GM23338 (cell line): ENCODE data around the gene TNNT2.

Experiments used
- CREB1 ChIP-seq: fragments of 250-450 bp; sonication (Bioruptor Pico); IDR thresholded peaks from 2 replicates; pipeline ENCODE4 v1.5.0; 2020; ENCODE audit warnings: low read depth, mild to moderate bottlenecking, moderate library complexity
- CTCF ChIP-seq, 2 experiments: fragments of 200-600 bp in 1 of 2; sonication (generic) in 1 of 2; conservative IDR thresholded peaks; 2 replicates each; pipeline versions ENCODE4 v1.5.1 to v1.6.1; 2016 to 2017; ENCODE audit warnings: antibody characterized with exemption in 2 of 2, low read depth in 2 of 2, mild to moderate bottlenecking in 2 of 2, moderate library complexity in 1 of 2
- ETS1 ChIP-seq: IDR thresholded peaks from 2 replicates; pipeline ENCODE4 v1.6.1; 2016; ENCODE audit warnings: antibody characterized with exemption
- EZH2 ChIP-seq: fragments of 200-600 bp; sonication (generic); IDR thresholded peaks from one replicate; pipeline ENCODE4 v1.8.0; 2017; ENCODE audit warnings: antibody characterized with exemption, mild to moderate bottlenecking, low read depth; ENCODE audit not compliant: unreplicated experiment
- EZH2phosphoT487 ChIP-seq: fragments of 200-600 bp; sonication (generic); IDR thresholded peaks from one replicate; pipeline ENCODE4 v1.8.1; 2018; ENCODE audit warnings: antibody characterized with exemption; ENCODE audit not compliant: unreplicated experiment
- JUNB ChIP-seq: IDR thresholded peaks from one replicate; pipeline ENCODE4 v1.6.1; 2016; ENCODE audit warnings: antibody characterized with exemption; ENCODE audit not compliant: unreplicated experiment
- NANOG ChIP-seq: IDR thresholded peaks from 2 replicates; pipeline ENCODE4 v1.6.1; 2016; ENCODE audit warnings: antibody characterized with exemption, borderline replicate concordance
- POLR2AphosphoS5 ChIP-seq: IDR thresholded peaks from 2 replicates; pipeline ENCODE4 v1.6.1; 2016; ENCODE audit warnings: antibody characterized with exemption, low read depth
- REST ChIP-seq: IDR thresholded peaks from one replicate; pipeline ENCODE4 v1.6.1; 2018; ENCODE audit warnings: antibody characterized with exemption; ENCODE audit not compliant: unreplicated experiment
- STAT1 ChIP-seq: IDR thresholded peaks from one replicate; pipeline ENCODE4 v1.6.1; 2016; ENCODE audit warnings: antibody characterized with exemption; ENCODE audit not compliant: unreplicated experiment
- ZNF114 ChIP-seq: fragments of 250-450 bp; sonication (Bioruptor Pico); IDR thresholded peaks from 2 replicates; pipeline ENCODE4 v1.5.0; 2020; ENCODE audit warnings: mild to moderate bottlenecking, moderate library complexity
- ZNF331 ChIP-seq: fragments of 250-450 bp; sonication (Bioruptor Pico); IDR thresholded peaks from 2 replicates; pipeline ENCODE4 v1.5.0; 2020; ENCODE audit warnings: low read depth, mild to moderate bottlenecking, moderate library complexity

- TF ChIP-seq CTCF (conservative IDR thresholded peaks at IDR 0.05; ENCODE audit: low read depth in 2 of 2) = no peak
- no peak for TF ChIP-seq EZH2
- TF ChIP-seq REST = no peak
- TF ChIP-seq ZNF331 = no peak
- TF ChIP-seq EZH2phosphoT487 = no peak
- no peak for TF ChIP-seq ETS1
- no peak for TF ChIP-seq POLR2AphosphoS5
- TF ChIP-seq JUNB = no peak
- TF ChIP-seq CREB1 = no peak
- no peak for TF ChIP-seq STAT1
- TF ChIP-seq ZNF114 (CRISPR knock-in tag) = no peak
- no peak for TF ChIP-seq NANOG
Measured at GRCh38 chr1:201397675-201398074, 20.2 kb upstream of the TNNT2 start.
